GM23338 (cell line): ENCODE data around the gene RLF. TPM values are rescaled to one million over a fixed set of nuclear protein-coding genes. Genes with fewer than 3 reads are reported as not detected.

Experiments
- polyA plus RNA-seq: library from polyadenylated mRNA; unstranded; fragments of >200 nt; fragmentation: Nextera tagmentation; extraction: Ambion mirVana; gene quantifications from 2 replicates; pipeline ENCODE4 v1.2.1, GENCODE V29; 2016
- small RNA-seq: library from RNA; depleted of rRNA; stranded (forward); fragments of <200 nt; gene quantifications from one replicate; pipeline ENCODE3, GENCODE V24; 2014; ENCODE audit warnings: low replicate concordance
- total RNA-seq: library from RNA; depleted of rRNA; stranded (reverse); fragments of >200 nt; shearing (Covaris generic); gene quantifications from 2 replicates; pipeline ENCODE4 v1.2.3, GENCODE V29; 2014; rRNA removed

RLF gene
- total and polyA plus RNA-seq, 2 experiments from 2014 or later = 6.6 to 21.1 TPM

Small RNA genes within 50 kb of the gene (small RNA-seq; reads per million reads assigned to genes)
- gene RNU6-1237P = not detected

Other genes starting within 250 kb of the RLF start
- gene MFSD2A, start 206.2 kb upstream of the RLF start, total RNA-seq = 22.1 and 23.9 TPM in 2 replicates
- 16.1 and 17.9 TPM in 2 replicates for gene MFSD2A, start 206.2 kb upstream of the RLF start, polyA plus RNA-seq
- gene CAP1, start 120.7 kb upstream of the RLF start, total RNA-seq = 222 and 254 TPM in 2 replicates
- 109 and 133 TPM in 2 replicates for gene CAP1, start 120.7 kb upstream of the RLF start, polyA plus RNA-seq
- 202 and 234 TPM in 2 replicates for gene PPT1, start 64.1 kb upstream of the RLF start, total RNA-seq
- 59.4 and 67.4 TPM in 2 replicates for gene PPT1, start 64.1 kb upstream of the RLF start, polyA plus RNA-seq
- not detected in 2 replicates for gene TMCO2, start 86.5 kb downstream of the RLF start, total RNA-seq
- gene TMCO2, start 86.5 kb downstream of the RLF start, polyA plus RNA-seq = not detected in 2 replicates
- 51.2 and 76.0 TPM in 2 replicates for gene ZMPSTE24, start 96.8 kb downstream of the RLF start, total RNA-seq
- 22.3 and 23.1 TPM in 2 replicates for gene ZMPSTE24, start 96.8 kb downstream of the RLF start, polyA plus RNA-seq
- gene COL9A2, start 155.9 kb downstream of the RLF start, total RNA-seq = 2.8 and 9.1 TPM in 2 replicates
- gene COL9A2, start 155.9 kb downstream of the RLF start, polyA plus RNA-seq = 1.7 and 2.6 TPM in 2 replicates
- 2.5 and 4.8 TPM in 2 replicates for gene SMAP2, start 212.3 kb downstream of the RLF start, total RNA-seq
- 2.9 and 3.0 TPM in 2 replicates for gene SMAP2, start 212.3 kb downstream of the RLF start, polyA plus RNA-seq